ENCODE results near the gene SENP5.
"Not testable (repeated sequence)": the region's sequence is repeated elsewhere in the genome, so short reads cannot be mapped to it uniquely, and the experiment has no call there.

SENP5 gene

GRCh38 chr3:196837819-196838420 lies 29.8 kb upstream of the SENP5 start:
- Histone ChIP-seq H3K36me3 (ENCODE audit: insufficient read depth) (no peaks in the 10 kb centered on the region), H3K4me3 (IDR thresholded peaks at IDR 0.05; ENCODE audit: insufficient read depth, low read depth, low read length) (no peak overlapping the region), H3K27ac (no peak overlapping the region), H3K4me1 (ENCODE audit: low read depth, poor library complexity, severe bottlenecking) (no peaks in the 10 kb centered on the region), H2AFZ (ENCODE audit: low read depth) (no peak overlapping the region), H3K79me2 (ENCODE audit: insufficient read depth, low read depth) (no peaks in the 10 kb centered on the region), H4K20me1 (ENCODE audit: insufficient read depth) (no peaks in the 10 kb centered on the region), H3K4me2 (no peak overlapping the region), H3K9ac (no peak overlapping the region), H3K27me3 (ENCODE audit: insufficient read depth, low read depth) (no peaks in the 10 kb centered on the region)
- TF ChIP-seq, protein P1, sequence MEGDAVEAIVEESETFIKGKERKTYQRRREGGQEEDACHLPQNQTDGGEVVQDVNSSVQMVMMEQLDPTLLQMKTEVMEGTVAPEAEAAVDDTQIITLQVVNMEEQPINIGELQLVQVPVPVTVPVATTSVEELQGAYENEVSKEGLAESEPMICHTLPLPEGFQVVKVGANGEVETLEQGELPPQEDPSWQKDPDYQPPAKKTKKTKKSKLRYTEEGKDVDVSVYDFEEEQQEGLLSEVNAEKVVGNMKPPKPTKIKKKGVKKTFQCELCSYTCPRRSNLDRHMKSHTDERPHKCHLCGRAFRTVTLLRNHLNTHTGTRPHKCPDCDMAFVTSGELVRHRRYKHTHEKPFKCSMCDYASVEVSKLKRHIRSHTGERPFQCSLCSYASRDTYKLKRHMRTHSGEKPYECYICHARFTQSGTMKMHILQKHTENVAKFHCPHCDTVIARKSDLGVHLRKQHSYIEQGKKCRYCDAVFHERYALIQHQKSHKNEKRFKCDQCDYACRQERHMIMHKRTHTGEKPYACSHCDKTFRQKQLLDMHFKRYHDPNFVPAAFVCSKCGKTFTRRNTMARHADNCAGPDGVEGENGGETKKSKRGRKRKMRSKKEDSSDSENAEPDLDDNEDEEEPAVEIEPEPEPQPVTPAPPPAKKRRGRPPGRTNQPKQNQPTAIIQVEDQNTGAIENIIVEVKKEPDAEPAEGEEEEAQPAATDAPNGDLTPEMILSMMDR (conservative IDR thresholded peaks at IDR 0.05; ENCODE audit: low read depth, low read length): peak; percentile 92

GRCh38 chr3:196839351-196839750 lies 28.4 kb upstream of the SENP5 start:
- H3K9ac ChIP-seq; H4K20me1 ChIP-seq (ENCODE audit: insufficient read depth); H3K79me2 ChIP-seq (ENCODE audit: insufficient read depth, low read depth); H3K36me3 ChIP-seq (ENCODE audit: insufficient read depth); H2AFZ ChIP-seq (ENCODE audit: low read depth); H3K27me3 ChIP-seq (ENCODE audit: insufficient read depth, low read depth); H3K27ac ChIP-seq; H3K4me1 ChIP-seq (ENCODE audit: low read depth, poor library complexity, severe bottlenecking); H3K4me3 ChIP-seq (IDR thresholded peaks at IDR 0.05; ENCODE audit: insufficient read depth, low read depth, low read length); H3K4me2 ChIP-seq: not testable (repeated sequence)

DNA sequence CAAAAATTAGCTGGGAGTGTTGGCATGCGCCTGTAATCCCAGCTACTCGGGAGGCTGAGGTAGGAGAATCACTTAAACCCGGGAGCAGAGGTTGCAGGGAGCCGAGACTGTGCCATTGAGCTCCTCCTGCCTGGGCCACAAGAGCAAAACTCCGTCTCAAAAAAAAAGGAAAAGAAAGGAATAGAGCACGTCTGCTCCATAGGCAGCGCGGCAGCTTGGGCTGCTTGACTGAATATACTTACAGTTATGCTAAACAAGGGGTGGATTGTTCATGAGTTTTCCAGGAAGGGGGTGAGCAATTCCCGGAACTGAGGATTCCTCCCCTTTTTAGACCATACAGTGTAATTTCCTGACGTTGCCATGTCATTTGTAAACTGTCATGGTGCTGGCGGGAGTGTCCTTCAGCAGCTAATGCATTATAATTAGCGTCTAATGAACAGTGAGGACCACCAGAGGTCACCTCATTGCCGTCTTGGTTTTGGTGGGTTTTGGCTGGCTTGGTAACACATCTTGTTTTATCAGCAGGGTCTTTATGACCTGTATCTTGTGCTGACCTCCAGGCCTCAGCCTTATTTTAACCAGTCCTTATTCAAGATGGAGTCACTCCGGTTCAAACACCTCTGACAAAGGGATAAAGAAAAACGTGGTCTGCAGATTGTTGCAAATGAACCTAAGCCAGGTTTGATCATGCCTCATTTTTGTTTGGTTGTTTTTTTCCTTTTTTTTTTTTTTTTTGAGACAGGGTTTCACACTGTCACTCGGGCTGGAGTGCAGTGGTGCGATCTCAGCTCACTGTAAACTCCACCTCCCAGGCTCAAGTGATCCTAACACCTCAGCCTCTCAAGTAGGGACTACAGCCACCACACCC lies 24.9 kb upstream of the SENP5 start:
- Histone ChIP-seq H3K27me3 (ENCODE audit: insufficient read depth, low read depth) (no peaks in the 10 kb centered on the region), H3K4me3 (IDR thresholded peaks at IDR 0.05; ENCODE audit: insufficient read depth, low read depth, low read length) (no peak overlapping the region), H3K4me1 (ENCODE audit: low read depth, poor library complexity, severe bottlenecking) (no peaks in the 10 kb centered on the region), H4K20me1 (ENCODE audit: insufficient read depth) (no peaks in the 10 kb centered on the region), H3K27ac (no peak overlapping the region), H2AFZ (ENCODE audit: low read depth) (no peak overlapping the region), H3K36me3 (ENCODE audit: insufficient read depth) (no peaks in the 10 kb centered on the region), H3K79me2 (ENCODE audit: insufficient read depth, low read depth) (no peaks in the 10 kb centered on the region), H3K9ac (no peak overlapping the region), H3K4me2 (no peak overlapping the region)
- TF ChIP-seq, protein P1 (conservative IDR thresholded peaks at IDR 0.05; ENCODE audit: low read depth, low read length): no peak

DNA sequence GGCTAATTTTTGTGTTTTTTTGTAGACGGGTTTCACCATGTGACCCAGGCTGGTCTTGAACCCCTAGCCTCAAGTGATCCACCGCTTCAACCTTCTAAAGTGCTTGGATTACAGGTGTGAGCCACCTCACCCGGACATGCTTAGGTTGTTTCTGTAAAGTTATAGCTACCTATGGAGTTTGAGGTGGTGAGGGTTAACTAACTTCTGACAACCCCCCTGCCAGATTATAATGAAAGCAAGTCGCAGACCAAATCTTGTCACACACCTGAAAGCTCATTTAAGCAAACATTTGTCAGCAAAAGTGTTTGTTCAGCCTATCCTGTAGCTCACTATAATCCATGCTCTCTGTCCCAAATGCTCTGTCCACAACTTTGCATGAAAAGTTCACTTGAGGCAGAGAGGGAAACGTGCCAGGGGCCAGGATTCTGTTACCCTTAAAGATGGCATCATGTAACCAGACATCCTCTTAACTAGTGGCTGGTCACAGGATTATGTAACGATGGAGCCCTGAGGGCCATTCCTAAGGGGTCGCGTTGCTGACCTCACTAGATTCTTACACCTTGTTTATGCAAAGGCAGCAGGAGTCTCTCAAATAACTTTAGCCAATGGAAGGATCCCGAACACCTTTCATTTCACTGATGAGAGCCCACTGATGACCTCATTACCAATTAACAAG lies 24.1 kb upstream of the SENP5 start:
- Histone ChIP-seq H3K4me1 (ENCODE audit: low read depth, poor library complexity, severe bottlenecking) (no peaks in the 10 kb centered on the region), H3K9ac (no peak overlapping the region), H3K4me3 (IDR thresholded peaks at IDR 0.05; ENCODE audit: insufficient read depth, low read depth, low read length) (no peak overlapping the region), H3K36me3 (ENCODE audit: insufficient read depth) (no peaks in the 10 kb centered on the region), H3K4me2 (no peak overlapping the region), H3K79me2 (ENCODE audit: insufficient read depth, low read depth) (no peaks in the 10 kb centered on the region), H3K27me3 (ENCODE audit: insufficient read depth, low read depth) (no peaks in the 10 kb centered on the region), H4K20me1 (ENCODE audit: insufficient read depth) (no peaks in the 10 kb centered on the region), H3K27ac (no peak overlapping the region), H2AFZ (ENCODE audit: low read depth) (no peak overlapping the region)
- TF ChIP-seq, protein P1 (conservative IDR thresholded peaks at IDR 0.05; ENCODE audit: low read depth, low read length): no peak

DNA sequence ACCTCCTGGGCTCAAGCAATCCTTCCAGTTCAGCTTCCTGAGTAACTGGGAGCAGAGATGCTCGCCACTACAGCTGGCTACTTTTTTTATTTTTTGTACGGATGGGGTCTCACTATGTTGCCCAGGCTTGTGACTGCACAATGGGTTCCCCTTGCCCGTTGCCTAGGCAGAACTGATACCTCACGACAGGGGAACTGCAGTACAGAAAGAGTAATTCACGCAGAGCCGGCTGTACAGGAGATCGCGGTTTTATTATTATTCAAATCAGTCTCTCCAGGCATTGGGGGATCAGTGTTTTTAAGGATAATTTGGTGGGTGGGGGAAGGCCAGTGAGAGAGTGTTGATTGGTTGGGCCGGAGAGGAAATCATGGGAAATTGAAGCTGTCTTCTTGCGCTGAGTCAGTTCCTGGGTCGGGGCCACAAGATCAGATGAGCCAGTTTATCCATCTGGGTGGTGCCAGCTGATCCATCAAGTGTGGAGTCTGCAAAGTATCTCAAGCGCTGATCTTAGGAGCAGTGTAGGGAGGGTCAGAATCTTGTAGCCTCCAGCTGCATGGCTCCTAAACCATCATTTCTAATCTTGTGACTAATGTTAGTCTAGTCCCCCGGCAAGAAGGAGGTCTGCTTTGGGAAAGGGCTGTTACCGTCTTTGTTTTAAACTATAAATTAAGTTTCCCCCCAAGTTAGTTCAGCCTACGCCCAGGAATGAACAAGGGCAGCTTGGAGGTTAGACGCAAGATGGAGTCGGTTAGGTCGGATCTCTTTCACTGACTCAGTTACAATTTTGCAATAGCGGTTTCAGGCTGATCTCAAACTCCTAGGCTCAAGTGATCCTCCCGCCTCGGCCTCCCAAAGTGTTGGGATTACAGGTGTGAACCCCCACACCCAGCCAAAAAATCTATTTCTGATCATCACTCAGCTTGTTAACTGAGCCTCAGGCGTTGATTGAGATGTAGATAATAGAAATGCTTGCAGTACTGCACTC lies 23.2 kb upstream of the SENP5 start:
- H3K27ac ChIP-seq; H3K36me3 ChIP-seq (ENCODE audit: insufficient read depth); H3K9ac ChIP-seq; H3K4me2 ChIP-seq; H3K4me1 ChIP-seq (ENCODE audit: low read depth, poor library complexity, severe bottlenecking); H2AFZ ChIP-seq (ENCODE audit: low read depth); H3K27me3 ChIP-seq (ENCODE audit: insufficient read depth, low read depth); H3K4me3 ChIP-seq (IDR thresholded peaks at IDR 0.05; ENCODE audit: insufficient read depth, low read depth, low read length); H4K20me1 ChIP-seq (ENCODE audit: insufficient read depth); H3K79me2 ChIP-seq (ENCODE audit: insufficient read depth, low read depth): not testable (repeated sequence)

DNA sequence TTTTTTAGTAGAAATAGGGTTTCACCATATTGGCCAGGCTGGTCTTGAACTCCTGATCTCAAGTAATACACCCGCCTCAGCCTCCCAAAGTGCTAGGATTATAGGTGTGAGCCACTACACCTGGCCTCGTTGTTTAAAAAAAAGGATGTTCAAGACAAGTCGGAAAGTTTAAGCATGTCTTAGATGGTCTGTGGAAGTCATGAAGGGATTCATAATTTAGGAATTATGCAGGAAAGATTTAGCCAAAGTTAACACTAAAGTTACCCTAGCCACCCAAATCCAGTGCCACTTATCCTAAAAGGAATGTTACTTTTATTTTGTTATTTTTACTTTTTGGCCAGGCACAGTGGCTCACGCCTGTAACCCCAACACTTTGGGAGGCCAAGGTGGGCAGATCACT lies 19.3 kb upstream of the SENP5 start:
- not testable (repeated sequence) for H3K4me1 ChIP-seq (ENCODE audit: low read depth, poor library complexity, severe bottlenecking); H3K27ac ChIP-seq; H3K9ac ChIP-seq; H3K4me3 ChIP-seq (IDR thresholded peaks at IDR 0.05; ENCODE audit: insufficient read depth, low read depth, low read length); H4K20me1 ChIP-seq (ENCODE audit: insufficient read depth); H3K36me3 ChIP-seq (ENCODE audit: insufficient read depth); H3K4me2 ChIP-seq; H2AFZ ChIP-seq (ENCODE audit: low read depth); H3K79me2 ChIP-seq (ENCODE audit: insufficient read depth, low read depth); H3K27me3 ChIP-seq (ENCODE audit: insufficient read depth, low read depth)

Measured in KMS-11 (cell line).